Skin epidermis (tissue), 12 donors: ENCODE data around the gene DNAJC15.
A peak's percentile ranks its signal among the peaks of the same experiment; 100 is the strongest.
"Not testable (repeated sequence)": the region's sequence is repeated elsewhere in the genome, so short reads cannot be mapped to it uniquely, and the experiment has no call there.

ENCODE experiments used
- H3K27ac ChIP-seq, 21 experiments: fragments of 200-600 bp; sonication (generic) in 11 of 21; one replicate each; pipeline ENCODE4 v1.5.0; 2020; ENCODE audit warnings: mild to moderate bottlenecking in 3 of 21, inconsistent platforms in 2 of 21, moderate library complexity in 2 of 21
- H3K4me3 ChIP-seq, 7 experiments: fragments of 200-600 bp; sonication (generic) in 2 of 7; one replicate each; pipeline ENCODE4 v1.5.0; 2020; ENCODE audit warnings: inconsistent platforms in 2 of 7, mild to moderate bottlenecking in 2 of 7, moderate library complexity in 1 of 7

DNAJC15 gene

GRCh38 chr13:43040581-43041368, 17.4 kb downstream of the DNAJC15 start:
- not testable (repeated sequence) for H3K27ac ChIP-seq, H3K4me3 ChIP-seq

GRCh38 chr13:43041369-43041921, 18.1 kb downstream of the DNAJC15 start:
- no peak overlapping the region for H3K4me3 ChIP-seq
- no peak overlapping the region for H3K27ac ChIP-seq

GRCh38 chr13:43042410-43042921, 19.1 kb downstream of the DNAJC15 start:
- no peak overlapping the region for H3K27ac ChIP-seq
- H3K4me3 ChIP-seq = no peak overlapping the region

- Histone ChIP-seq H3K27ac (peak overlapping the region in 7 of 21 experiments; percentile 23 to 77 (median 59)), H3K4me3 (no peak overlapping the region)
Observed at GRCh38 chr13:43044720-43045301, 21.4 kb downstream of the DNAJC15 start.

GRCh38 chr13:43045302-43045773, 22.0 kb downstream of the DNAJC15 start:
- not testable (repeated sequence) for H3K4me3 ChIP-seq

GRCh38 chr13:43046259-43046658, 22.9 kb downstream of the DNAJC15 start:
- Histone ChIP-seq H3K27ac (peak overlapping the region in 1 of 21 experiments; percentile 75), H3K4me3 (no peak overlapping the region)

More at GRCh38 chr13:43045302-43045773, 22.0 kb downstream of the DNAJC15 start:
- peak overlapping the region in 7 of 21 experiments; percentile 23 to 77 (median 59) for H3K27ac ChIP-seq

GRCh38 chr13:43054803-43055802, 31.7 kb downstream of the DNAJC15 start:
- H3K27ac ChIP-seq = peak overlapping the region; percentile 7 to 96 (median 83)
- H3K4me3 ChIP-seq = peak overlapping the region; percentile 25 to 38 (median 32)

- Histone ChIP-seq H3K27ac (peak overlapping the region in 11 of 21 experiments; percentile 1 to 74 (median 34)), H3K4me3 (no peak overlapping the region)
Observed at GRCh38 chr13:43057653-43058317, 34.4 kb downstream of the DNAJC15 start.

- H3K4me3 ChIP-seq = no peak overlapping the region
- peak overlapping the region in 12 of 21 experiments; percentile 1 to 74 (median 30) for H3K27ac ChIP-seq
Observed at GRCh38 chr13:43058318-43058674, 34.9 kb downstream of the DNAJC15 start.

GRCh38 chr13:43058831-43059230, 35.4 kb downstream of the DNAJC15 start:
- Histone ChIP-seq H3K27ac (peak overlapping the region in 10 of 21 experiments; percentile 15 to 74 (median 38)), H3K4me3 (no peak overlapping the region)

GRCh38 chr13:43059779-43060178, 36.4 kb downstream of the DNAJC15 start:
- H3K4me3 ChIP-seq, H3K27ac ChIP-seq: not testable (repeated sequence)

GRCh38 chr13:43060806-43061205, 37.4 kb downstream of the DNAJC15 start:
- not testable (repeated sequence) for H3K27ac ChIP-seq, H3K4me3 ChIP-seq

GRCh38 chr13:43061496-43062280, 38.3 kb downstream of the DNAJC15 start:
- no peak overlapping the region for H3K4me3 ChIP-seq
- no peak overlapping the region for H3K27ac ChIP-seq

- H3K27ac ChIP-seq = no peak overlapping the region
- H3K4me3 ChIP-seq = no peak overlapping the region
Observed at GRCh38 chr13:43071824-43072223, 48.4 kb downstream of the DNAJC15 start.

GRCh38 chr13:43072394-43072793, 49.0 kb downstream of the DNAJC15 start:
- Histone ChIP-seq H3K4me3 (no peak overlapping the region), H3K27ac (no peak overlapping the region)

GRCh38 chr13:43074824-43075510, 51.6 kb downstream of the DNAJC15 start:
- Histone ChIP-seq H3K27ac (no peak overlapping the region), H3K4me3 (no peak overlapping the region)

GRCh38 chr13:43075511-43075902, 52.1 kb downstream of the DNAJC15 start:
- not testable (repeated sequence) for H3K27ac ChIP-seq, H3K4me3 ChIP-seq
